HAP-1 (cell line): ENCODE measurements around the gene UTP20.
"Not testable (repeated sequence)": the region's sequence is repeated elsewhere in the genome, so short reads cannot be mapped to it uniquely, and the experiment has no call there.

Experiments
- DNase-seq, 2 experiments: peaks; one replicate each; pipeline ENCODE4 v3.0.0-alpha.2; 2016 to 2020; ENCODE audit warnings: low spot score in 2 of 2
- H3K27me3 ChIP-seq: fragments of 250-450 bp; sonication (Bioruptor Pico); 2 replicates; pipeline ENCODE4 v1.5.1; 2020; ENCODE audit warnings: low read depth, mild to moderate bottlenecking, moderate library complexity
- H3K36me3 ChIP-seq: fragments of 250-450 bp; sonication (Bioruptor Pico); replicated peaks from 2 replicates; pipeline ENCODE4 v1.5.1; 2020; ENCODE audit warnings: mild to moderate bottlenecking
- H3K4me1 ChIP-seq: fragments of 250-450 bp; sonication (Bioruptor Pico); 2 replicates; pipeline ENCODE4 v1.5.1; 2020; ENCODE audit warnings: mild to moderate bottlenecking
- H3K4me3 ChIP-seq: fragments of 250-450 bp; sonication (Bioruptor Pico); 2 replicates; pipeline ENCODE4 v1.5.1; 2020; ENCODE audit warnings: mild to moderate bottlenecking, moderate library complexity
- H3K9me3 ChIP-seq: fragments of 250-450 bp; sonication (Bioruptor Pico); 2 replicates; pipeline ENCODE4 v1.5.1; 2020; ENCODE audit warnings: mild to moderate bottlenecking, moderate library complexity
- in situ Hi-C: fragments of 300-500 bp; cut with MboI; formaldehyde crosslinking; loops from 3 replicates; pipeline ENCODE4 v1.14.3; 2020; ENCODE audit warnings: low sequenced_read_pairs, inconsistent platforms, mixed read lengths

Gene UTP20

DNA sequence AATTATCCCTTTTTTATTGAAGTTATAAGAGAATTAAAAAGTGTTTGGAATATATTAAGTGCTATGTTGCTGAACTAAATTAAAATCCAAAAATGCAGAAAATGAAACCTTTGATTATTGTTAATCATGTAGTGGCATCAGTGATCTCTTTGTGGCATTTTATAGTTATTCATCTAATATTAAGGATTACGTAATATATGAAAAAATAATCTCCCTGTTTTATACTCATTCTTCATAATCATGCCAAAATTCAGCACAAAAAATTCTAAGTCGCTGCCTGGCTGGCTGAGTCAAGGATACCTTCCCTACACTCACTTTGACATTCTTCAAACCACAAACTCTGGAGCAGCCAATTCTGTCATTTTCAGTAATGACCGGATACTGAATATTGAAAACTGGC lies 64.0 kb downstream of the UTP20 start:
- no peak overlapping the region for H3K4me3 ChIP-seq
- in situ Hi-C loops: no loop called here
- H3K9me3 ChIP-seq: no peaks in the 10 kb centered on the region
- H3K4me1 ChIP-seq: peaks cover 3% of the 10 kb centered on the region; the same call in 1 of the 2 replicates
- H3K27me3 ChIP-seq: no peaks in the 10 kb centered on the region
- peaks cover 38% of the 10 kb centered on the region for H3K36me3 ChIP-seq
- no peak for DNase-seq

- Histone ChIP-seq H3K36me3 (peaks cover 29% of the 10 kb centered on the region), H3K4me1 (no peaks in the 10 kb centered on the region), H3K4me3 (no peak overlapping the region), H3K27me3 (no peaks in the 10 kb centered on the region), H3K9me3 (no peaks in the 10 kb centered on the region)
- no peak for DNase-seq
- in situ Hi-C loops: no loop called here
These were observed 71.8 kb downstream of the UTP20 start for GRCh38 chr12:101351682-101352081.

DNA sequence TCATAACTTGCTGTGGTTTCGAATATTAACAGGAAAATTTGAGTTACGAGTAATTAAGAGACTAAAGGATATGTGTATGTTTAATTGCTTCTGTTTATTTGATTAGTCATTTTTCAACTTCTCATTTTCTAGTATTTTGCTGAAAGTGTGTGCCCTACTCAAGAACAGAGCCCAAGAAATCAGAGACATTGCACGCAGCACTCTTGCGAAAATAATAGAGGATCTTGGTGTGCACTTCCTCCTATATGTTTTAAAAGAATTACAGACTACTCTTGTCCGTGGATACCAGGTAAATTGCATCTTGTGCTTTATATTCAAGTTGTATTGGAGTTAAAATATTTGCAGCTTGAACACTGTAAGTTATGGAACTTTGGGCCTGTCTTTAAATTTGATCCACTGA lies 76.9 kb downstream of the UTP20 start:
- in situ Hi-C loops: no loop called here
- no peaks in the 10 kb centered on the region for H3K4me1 ChIP-seq
- H3K27me3 ChIP-seq: no peaks in the 10 kb centered on the region
- no peaks in the 10 kb centered on the region for H3K9me3 ChIP-seq
- DNase-seq: no peak
- H3K36me3 ChIP-seq: peaks cover 26% of the 10 kb centered on the region
- H3K4me3 ChIP-seq: no peak overlapping the region

DNA sequence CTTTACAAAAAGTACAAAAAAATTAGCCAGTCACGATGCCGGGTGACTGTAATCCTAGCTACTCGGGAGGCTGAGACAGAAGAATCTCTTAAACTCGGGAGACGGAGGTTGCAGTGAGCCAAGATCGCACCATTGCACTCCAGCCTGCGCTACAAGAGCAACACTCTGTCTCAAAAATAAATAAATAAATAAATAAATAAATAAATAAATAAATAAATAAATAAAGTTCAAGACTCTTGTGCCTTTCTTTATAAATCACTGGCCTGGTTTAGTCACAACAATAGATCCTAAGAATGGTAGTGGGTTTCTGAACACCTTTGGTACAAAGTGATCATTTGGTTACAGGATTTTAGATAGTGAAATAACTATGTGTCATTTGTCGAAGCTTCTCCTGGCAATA lies 81.5 kb downstream of the UTP20 start:
- DNase-seq: no peak
- Histone ChIP-seq H3K4me1 (no peaks in the 10 kb centered on the region), H3K36me3 (peaks cover 44% of the 10 kb centered on the region), H3K9me3 (no peaks in the 10 kb centered on the region), H3K4me3 (no peak overlapping the region), H3K27me3 (no peaks in the 10 kb centered on the region)
- in situ Hi-C loops: no loop called here

DNA sequence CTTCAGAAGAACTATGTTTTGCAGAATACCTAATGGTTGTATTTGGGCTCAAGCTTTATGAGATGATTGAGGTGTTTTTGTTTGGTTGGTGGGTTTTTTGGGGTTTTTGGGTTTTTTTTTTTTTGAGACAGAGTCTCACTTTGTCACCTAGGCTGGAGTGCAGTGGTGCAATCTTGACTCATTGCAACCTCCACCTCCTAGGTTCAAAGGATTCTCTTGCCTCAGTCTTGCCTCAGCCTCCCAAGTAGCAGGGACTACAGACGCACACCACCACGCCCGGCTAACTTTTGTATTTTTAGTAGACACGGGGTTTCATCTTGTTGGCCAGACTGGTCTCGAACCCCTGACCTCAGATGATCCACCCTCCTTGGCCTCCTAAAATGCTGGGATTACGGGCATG lies 88.1 kb downstream of the UTP20 start:
- H3K4me1 ChIP-seq: no peaks in the 10 kb centered on the region
- in situ Hi-C loops: no loop called here
- no peak overlapping the region for H3K4me3 ChIP-seq
- H3K27me3 ChIP-seq: no peaks in the 10 kb centered on the region
- H3K36me3 ChIP-seq: peaks cover 59% of the 10 kb centered on the region
- no peaks in the 10 kb centered on the region for H3K9me3 ChIP-seq
- DNase-seq: no peak

GRCh38 chr12:101372431-101372830 lies 92.5 kb downstream of the UTP20 start:
- peaks cover 61% of the 10 kb centered on the region for H3K36me3 ChIP-seq
- H3K4me3 ChIP-seq: no peak overlapping the region
- H3K4me1 ChIP-seq: no peaks in the 10 kb centered on the region; the same call in 1 of the 2 replicates
- no peaks in the 10 kb centered on the region for H3K9me3 ChIP-seq
- in situ Hi-C loops: no loop called here
- H3K27me3 ChIP-seq: no peaks in the 10 kb centered on the region
- no peak for DNase-seq

DNA sequence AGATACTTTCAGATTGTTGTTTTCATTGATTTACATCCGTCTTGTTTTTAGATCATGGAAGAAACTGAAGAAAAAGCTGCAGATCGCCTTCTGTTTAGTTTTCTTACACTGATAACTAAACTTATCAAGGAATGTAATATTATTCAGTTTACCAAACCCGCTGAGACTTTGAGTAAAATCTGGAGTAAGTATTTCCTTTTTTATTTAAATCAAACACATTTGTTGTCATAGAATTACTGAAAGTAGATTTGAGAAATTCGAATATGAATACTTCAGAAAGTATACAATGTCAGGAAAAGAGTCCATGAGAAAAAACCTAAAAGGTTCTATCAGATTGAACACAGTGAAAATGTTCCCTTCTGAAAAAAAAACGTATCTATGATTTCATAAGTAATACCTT lies 95.7 kb downstream of the UTP20 start:
- peaks cover 55% of the 10 kb centered on the region for H3K36me3 ChIP-seq
- no peak for DNase-seq

GRCh38 chr12:101379149-101379548 lies 99.2 kb downstream of the UTP20 start:
- H3K27me3 ChIP-seq: no peaks in the 10 kb centered on the region
- no peaks in the 10 kb centered on the region; the same call in 1 of the 2 replicates for H3K4me1 ChIP-seq
- no peak overlapping the region for H3K4me3 ChIP-seq
- H3K9me3 ChIP-seq: no peaks in the 10 kb centered on the region
- H3K36me3 ChIP-seq: peaks cover 55% of the 10 kb centered on the region
- DNase-seq: no peak
- in situ Hi-C loops: no loop called here

More for the DNA sequence above, 95.7 kb downstream of the UTP20 start:
- in situ Hi-C loops: no loop called here
- H3K4me1 ChIP-seq: no peaks in the 10 kb centered on the region; the same call in 1 of the 2 replicates
- H3K9me3 ChIP-seq: no peaks in the 10 kb centered on the region
- no peaks in the 10 kb centered on the region for H3K27me3 ChIP-seq
- H3K4me3 ChIP-seq: no peak overlapping the region

- H3K9me3 ChIP-seq, H3K4me1 ChIP-seq, H3K4me3 ChIP-seq, DNase-seq, in situ Hi-C loops, H3K27me3 ChIP-seq: not testable (repeated sequence)
- peaks cover 55% of the 10 kb centered on the region for H3K36me3 ChIP-seq
These were observed 111.3 kb downstream of the UTP20 start for GRCh38 chr12:101391181-101391580.

DNA sequence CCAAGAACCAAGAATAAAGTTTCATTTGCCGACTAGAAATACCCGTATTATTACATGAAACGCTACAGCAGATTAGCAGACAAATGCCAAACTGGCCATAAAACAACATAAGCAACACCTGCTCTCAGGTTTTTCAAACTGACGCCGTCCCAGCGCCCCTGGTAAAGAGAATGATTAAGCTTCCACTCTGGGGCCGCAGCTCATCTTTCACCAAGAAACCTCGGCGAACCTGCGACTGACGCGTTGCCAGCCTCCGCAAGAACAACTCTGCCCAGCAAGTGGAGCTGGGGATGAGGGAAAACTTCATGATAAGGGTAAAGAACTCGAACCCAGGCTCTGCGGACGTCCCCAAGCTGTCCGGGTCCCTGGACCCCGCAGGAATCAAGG lies 127.1 kb downstream of the UTP20 start:
- DNase-seq: no peak
- H3K4me3 ChIP-seq: peak overlapping the region; percentile 69
- H3K9me3 ChIP-seq: no peaks in the 10 kb centered on the region
- in situ Hi-C loops: no loop called here
- H3K27me3 ChIP-seq: no peaks in the 10 kb centered on the region
- H3K36me3 ChIP-seq: peaks cover 7% of the 10 kb centered on the region
- H3K4me1 ChIP-seq: peaks cover 16% of the 10 kb centered on the region

DNA sequence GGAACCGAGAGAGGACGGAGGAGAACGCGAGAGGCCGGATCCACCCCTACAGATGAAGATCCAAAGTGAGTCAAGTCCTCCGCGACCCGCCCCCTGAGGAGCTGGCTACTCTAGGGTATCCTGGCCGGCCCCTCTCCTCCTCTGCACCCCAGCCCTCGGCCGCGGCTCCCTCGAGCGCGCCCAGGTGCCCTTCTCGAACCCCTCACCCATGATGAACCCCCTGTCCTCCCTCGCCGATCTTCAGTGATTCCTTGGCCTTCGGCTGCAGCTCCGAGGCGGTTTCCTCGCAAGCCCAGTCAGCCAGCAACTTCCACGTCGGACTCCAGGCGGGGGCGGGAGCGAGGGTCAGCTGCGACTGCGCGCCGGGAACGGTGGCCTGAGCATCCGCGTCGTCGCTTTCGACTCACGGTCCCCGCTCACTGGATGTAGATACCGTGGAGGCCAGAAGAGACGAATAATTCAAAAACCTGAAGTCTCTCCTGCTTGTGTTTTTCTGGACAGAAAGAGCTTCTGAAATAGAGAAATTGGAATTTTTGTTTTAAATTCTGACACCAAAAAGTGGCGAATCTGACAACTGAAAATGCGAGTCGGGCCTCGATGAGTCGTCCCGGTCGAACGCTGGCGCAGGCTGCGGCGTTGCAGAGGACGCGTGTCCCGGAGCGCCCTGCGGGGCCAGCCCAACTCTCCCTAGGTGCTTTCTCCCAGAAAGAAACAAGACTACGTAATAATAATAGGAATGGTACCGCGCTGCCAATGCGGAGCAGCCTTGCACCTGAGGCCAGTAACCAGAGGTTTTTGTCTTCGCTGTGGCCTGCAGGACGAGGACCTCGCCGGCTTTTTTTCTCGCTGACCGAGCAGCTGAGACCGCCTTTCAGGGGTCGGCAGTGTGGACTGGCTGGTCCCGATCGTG lies 127.8 kb downstream of the UTP20 start, which contains the start of gene ARL1:
Gene ARL1, minus strand, starts transcription at position 337 of the 910 bp plus-strand sequence. Its CDS starts 127 bp downstream, at position 210.
- Histone ChIP-seq H3K9me3 (no peaks in the 10 kb centered on the region), H3K27me3 (no peaks in the 10 kb centered on the region), H3K4me1 (peaks cover 16% of the 10 kb centered on the region), H3K36me3 (peaks cover under 1% of the 10 kb centered on the region; the same call in 1 of the 2 replicates), H3K4me3 (peak within 1 kb of the TSS; percentile 69)
- DNase-seq: peak; percentile 77 to 89
- in situ Hi-C loops: no loop called here

DNA sequence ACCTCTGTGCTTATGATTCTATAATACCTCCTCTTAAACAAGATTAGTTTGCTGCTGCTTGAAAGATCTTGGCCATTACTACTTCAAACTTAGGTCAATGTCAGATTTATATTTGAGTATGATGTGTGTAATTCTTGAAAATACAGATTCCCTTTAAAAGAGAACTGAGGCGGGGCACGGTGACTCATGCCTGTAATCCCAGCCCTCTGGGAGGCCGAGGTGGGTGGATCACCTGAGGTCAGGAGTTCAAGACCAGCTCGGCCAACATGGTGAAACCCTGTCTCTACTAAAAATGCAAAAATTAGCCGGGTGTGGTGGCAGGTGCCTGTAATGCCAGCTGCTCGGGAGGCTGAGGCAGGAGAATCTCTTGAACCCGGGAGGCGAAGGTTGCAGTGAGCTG lies 130.3 kb downstream of the UTP20 start:
- not testable (repeated sequence) for H3K4me3 ChIP-seq, H3K9me3 ChIP-seq, DNase-seq, H3K27me3 ChIP-seq, H3K36me3 ChIP-seq
- H3K4me1 ChIP-seq: peaks cover 16% of the 10 kb centered on the region
- in situ Hi-C loops: loop anchor here (10.0 kb wide), 2 partner anchors 345 to 425 kb away; partner anchors contain the start of gene GNPTAB

- in situ Hi-C loops: loop anchor here (10.0 kb wide), 2 partner anchors 340 to 420 kb away; partner anchors contain the start of gene GNPTAB
These were observed 134.7 kb downstream of the UTP20 start for GRCh38 chr12:101414533-101415119.

DNA sequence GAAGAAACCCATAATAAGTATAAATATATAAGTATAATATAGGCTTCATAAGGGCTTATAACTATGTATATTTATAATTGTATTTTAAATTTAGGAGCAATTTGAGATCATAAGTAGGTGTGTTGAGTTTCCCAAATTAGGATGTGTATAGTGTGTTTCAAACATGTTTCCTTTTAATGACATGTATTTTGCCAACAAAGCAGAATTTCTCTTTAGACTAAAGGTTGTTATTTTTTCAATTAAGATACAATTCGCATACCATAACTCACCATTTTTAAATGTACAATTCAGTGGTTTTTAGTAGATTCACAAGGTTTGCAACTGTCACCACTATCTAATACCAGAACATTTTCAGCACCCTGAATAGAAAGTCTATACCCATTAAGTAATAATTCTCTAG lies 135.3 kb downstream of the UTP20 start:
- DNase-seq: no peak
- H3K9me3 ChIP-seq: no peaks in the 10 kb centered on the region
- in situ Hi-C loops: loop anchor here (10.0 kb wide), 2 partner anchors 340 to 420 kb away; partner anchors contain the start of gene GNPTAB

More at GRCh38 chr12:101414533-101415119, 134.7 kb downstream of the UTP20 start:
- no peaks in the 10 kb centered on the region for H3K36me3 ChIP-seq
- H3K27me3 ChIP-seq: 0 out of 2 replicates have a peak, but pooled peaks cover 2% of the 10 kb centered on the region
- no peaks in the 10 kb centered on the region for H3K9me3 ChIP-seq
- peak; percentile 71 to 82 for DNase-seq
- H3K4me3 ChIP-seq: no peak overlapping the region
- H3K4me1 ChIP-seq: no peaks in the 10 kb centered on the region

More for the DNA sequence above, 135.3 kb downstream of the UTP20 start:
- no peaks in the 10 kb centered on the region for H3K36me3 ChIP-seq
- 0 out of 2 replicates have a peak, but pooled peaks cover 2% of the 10 kb centered on the region for H3K27me3 ChIP-seq
- H3K4me1 ChIP-seq: no peaks in the 10 kb centered on the region
- no peak overlapping the region for H3K4me3 ChIP-seq
